ENCODE measurements around the gene UNC5B. TPM values are rescaled to one million over a fixed set of nuclear protein-coding genes. Genes with fewer than 3 reads are reported as not detected.

The UNC5B gene
- polyA plus RNA-seq, 3 donors = 0.04 to 0.72 TPM; not detected in 1

- H3K4me1 ChIP-seq (ENCODE audit: control insufficient read depth in 1 of 2, insufficient read depth in 2 of 2, low read length in 2 of 2) = peaks cover 14 to 15% of the 10 kb centered on the region in 2 donors
- intact Hi-C loops (cut with micrococcal nuclease) = no loop called here
- TF ChIP-seq CTCF (IDR thresholded peaks at IDR 0.05) = no peak
- no peaks in the 10 kb centered on the region for H3K36me3 ChIP-seq (replicated peaks in 1 of 2; ENCODE audit: control insufficient read depth in 1 of 2, insufficient read depth in 2 of 2, low read length in 2 of 2)
- no peaks in the 10 kb centered on the region for H3K9me3 ChIP-seq (replicated peaks in 1 of 2; ENCODE audit: control insufficient read depth in 1 of 2, insufficient read depth in 1 of 2, low read length in 2 of 2)
- peaks cover 0 to 1% (median 0%) of the 10 kb centered on the region in 3 donors for H3K27me3 Mint-ChIP-seq (ENCODE audit: low read depth in 3 of 3)
- H3K4me1 Mint-ChIP-seq = peaks cover 14% of the 10 kb centered on the region
- H2AFZ ChIP-seq (ENCODE audit: insufficient read depth, low read depth, low read length, poor library complexity, severe bottlenecking) = no peak overlapping the region
- H4K20me1 ChIP-seq (ENCODE audit: insufficient read depth, low read length) = no peaks in the 10 kb centered on the region
- H3K79me2 ChIP-seq (ENCODE audit: insufficient read depth, low read length) = no peaks in the 10 kb centered on the region
- H3K27ac Mint-ChIP-seq = peak overlapping the region in 1 of 7 donors; percentile 19
- no peak overlapping the region for H3K4me3 Mint-ChIP-seq
- H3K9me3 Mint-ChIP-seq = peaks cover 0 to 2% (median 0%) of the 10 kb centered on the region in 7 donors
- H3K4me2 ChIP-seq (replicated peaks; ENCODE audit: extremely low read depth, low read length, poor library complexity, severe bottlenecking) = no peak overlapping the region
- no peak overlapping the region for H3K9ac ChIP-seq (ENCODE audit: insufficient read depth, low read length, poor library complexity, severe bottlenecking)
- no peak overlapping the region for H3K4me3 ChIP-seq (replicated peaks in 1 of 3; ENCODE audit: low read depth in 2 of 3, low read length in 3 of 3)
- H3K27ac ChIP-seq (ENCODE audit: low read depth in 1 of 2, low read length in 2 of 2) = no peak overlapping the region
- 91% methylated on average over 7 of the region's 11 CpGs for WGBS (ENCODE audit: insufficient coverage)
- H3K36me3 Mint-ChIP-seq = no peaks in the 10 kb centered on the region
- H3K27me3 ChIP-seq (ENCODE audit: control insufficient read depth in 2 of 2, insufficient read depth in 2 of 2, low read length in 2 of 2) = no peaks in the 10 kb centered on the region
- no peak for DNase-seq
Measured at GRCh38 chr10:71269301-71270288, 57.2 kb downstream of the UNC5B start.

- Mint-ChIP-seq H3K9me3 (peaks cover 0 to 2% (median 0%) of the 10 kb centered on the region in 7 donors), H3K27ac (no peak overlapping the region), H3K27me3 (ENCODE audit: low read depth in 3 of 3) (peaks cover 0 to 1% (median 0%) of the 10 kb centered on the region in 3 donors), H3K4me1 (peaks cover 22% of the 10 kb centered on the region), H3K36me3 (no peaks in the 10 kb centered on the region), H3K4me3 (no peak overlapping the region)
- H3K79me2 ChIP-seq (ENCODE audit: insufficient read depth, low read length) = no peaks in the 10 kb centered on the region
- peak; percentile 57 for TF ChIP-seq CTCF (IDR thresholded peaks at IDR 0.05)
- no peak overlapping the region for H3K4me2 ChIP-seq (replicated peaks; ENCODE audit: extremely low read depth, low read length, poor library complexity, severe bottlenecking)
- peaks cover 18 to 23% of the 10 kb centered on the region in 2 donors for H3K4me1 ChIP-seq (ENCODE audit: control insufficient read depth in 1 of 2, insufficient read depth in 2 of 2, low read length in 2 of 2)
- no peaks in the 10 kb centered on the region for H3K9me3 ChIP-seq (replicated peaks in 1 of 2; ENCODE audit: control insufficient read depth in 1 of 2, insufficient read depth in 1 of 2, low read length in 2 of 2)
- H3K27ac ChIP-seq (ENCODE audit: low read depth in 1 of 2, low read length in 2 of 2) = no peak overlapping the region
- no peak overlapping the region for H2AFZ ChIP-seq (ENCODE audit: insufficient read depth, low read depth, low read length, poor library complexity, severe bottlenecking)
- no peak overlapping the region for H3K4me3 ChIP-seq (replicated peaks in 1 of 3; ENCODE audit: low read depth in 2 of 3, low read length in 3 of 3)
- intact Hi-C loops (cut with micrococcal nuclease) = no loop called here
- no peak overlapping the region for H3K9ac ChIP-seq (ENCODE audit: insufficient read depth, low read length, poor library complexity, severe bottlenecking)
- 72% methylated on average over 9 of the region's 10 CpGs for WGBS (ENCODE audit: insufficient coverage)
- no peaks in the 10 kb centered on the region for H3K27me3 ChIP-seq (ENCODE audit: control insufficient read depth in 2 of 2, insufficient read depth in 2 of 2, low read length in 2 of 2)
- H4K20me1 ChIP-seq (ENCODE audit: insufficient read depth, low read length) = no peaks in the 10 kb centered on the region
- DNase-seq = peak; percentile 23 to 48 (median 37)
- no peaks in the 10 kb centered on the region for H3K36me3 ChIP-seq (replicated peaks in 1 of 2; ENCODE audit: control insufficient read depth in 1 of 2, insufficient read depth in 2 of 2, low read length in 2 of 2)
Measured at GRCh38 chr10:71270301-71271220, 58.2 kb downstream of the UNC5B start.

All from CD14-positive monocyte (primary cell).